Activated naive CD8-positive, alpha-beta T cell treated with anti-CD3 and anti-CD28 coated beads for 36 hours (primary cell): ENCODE results near the gene ABLIM2. TPM values are rescaled to one million over a fixed set of nuclear protein-coding genes. Genes with fewer than 3 reads are reported as not detected.

Source experiments
- DNase-seq: peaks from one replicate; pipeline ENCODE4 v3.0.0; 2021
- H3K27ac Mint-ChIP-seq: one replicate; pipeline ENCODE4 v1.8.0; 2022; ENCODE audit warnings: mild to moderate bottlenecking, moderate library complexity, mixed read lengths
- H3K27me3 Mint-ChIP-seq: one replicate; pipeline ENCODE4 v1.8.0; 2022; ENCODE audit warnings: mild to moderate bottlenecking, mixed read lengths
- H3K36me3 Mint-ChIP-seq: one replicate; pipeline ENCODE4 v1.8.0; 2021; ENCODE audit warnings: mild to moderate bottlenecking, mixed read lengths
- H3K4me1 Mint-ChIP-seq: one replicate; pipeline ENCODE4 v1.8.0; 2021; ENCODE audit warnings: mixed read lengths
- H3K4me3 Mint-ChIP-seq: one replicate; pipeline ENCODE4 v1.8.0; 2022; ENCODE audit warnings: mild to moderate bottlenecking, moderate library complexity, mixed read lengths
- H3K9me3 Mint-ChIP-seq: one replicate; pipeline ENCODE4 v1.8.0; 2022; ENCODE audit warnings: mixed read lengths
- total RNA-seq, 2 experiments: library from RNA; stranded (reverse); gene quantifications; one replicate each; pipeline ENCODE4 v1.2.3, GENCODE V29; 2021

The ABLIM2 gene
- total RNA-seq, 2 experiments from 2014 or later: 0.41 to 0.62 TPM

DNA sequence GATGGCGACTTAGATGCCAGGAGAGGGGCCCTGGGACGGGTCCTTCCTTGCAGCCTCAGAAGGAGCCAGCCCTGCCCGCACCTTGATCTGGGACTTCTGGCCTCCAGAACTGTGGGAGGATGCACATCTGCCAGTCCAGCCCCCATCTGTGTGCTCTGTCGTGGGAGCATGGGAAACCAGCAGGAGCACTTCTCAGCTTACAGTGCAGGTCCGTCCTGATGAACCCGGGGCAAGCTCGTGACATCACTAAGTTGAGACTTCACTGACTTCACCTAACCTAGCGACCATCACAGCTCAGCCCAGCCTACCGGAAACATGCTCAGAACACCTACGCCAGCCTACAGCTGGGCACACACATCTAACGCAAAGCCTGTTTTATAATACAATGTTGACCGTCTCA is 38.1 kb downstream of the ABLIM2 start:
- Mint-ChIP-seq H3K36me3 (no peaks in the 10 kb centered on the region), H3K27me3 (no peaks in the 10 kb centered on the region), H3K27ac (no peak overlapping the region), H3K9me3 (no peaks in the 10 kb centered on the region), H3K4me3 (no peak overlapping the region), H3K4me1 (peaks cover 5% of the 10 kb centered on the region)
- no peak for DNase-seq

DNA sequence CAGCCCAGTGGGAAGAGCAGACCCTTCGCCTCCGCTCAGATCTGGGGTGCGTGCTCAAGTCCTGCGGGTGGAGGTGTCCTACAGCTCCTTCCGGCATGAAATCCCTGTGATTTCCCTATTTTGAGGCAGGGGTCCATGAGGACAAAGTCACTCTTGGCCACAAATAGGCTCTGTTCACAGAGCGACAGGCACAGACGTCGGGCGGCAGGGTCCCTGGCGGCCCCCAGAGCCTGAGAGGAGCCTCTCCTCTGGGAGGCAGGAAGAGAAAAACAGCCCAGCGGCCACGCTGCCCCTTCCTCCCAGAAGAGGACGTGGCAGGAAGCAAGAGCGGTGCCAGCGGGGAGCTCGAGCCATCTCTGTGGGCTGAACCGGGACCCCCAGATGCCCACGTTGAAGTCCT is 38.7 kb downstream of the ABLIM2 start:
- H3K4me1 Mint-ChIP-seq: peaks cover 7% of the 10 kb centered on the region
- H3K9me3 Mint-ChIP-seq: no peaks in the 10 kb centered on the region
- DNase-seq: no peak
- H3K4me3 Mint-ChIP-seq: no peak overlapping the region
- no peak overlapping the region for H3K27ac Mint-ChIP-seq
- no peaks in the 10 kb centered on the region for H3K27me3 Mint-ChIP-seq
- no peaks in the 10 kb centered on the region for H3K36me3 Mint-ChIP-seq

DNA sequence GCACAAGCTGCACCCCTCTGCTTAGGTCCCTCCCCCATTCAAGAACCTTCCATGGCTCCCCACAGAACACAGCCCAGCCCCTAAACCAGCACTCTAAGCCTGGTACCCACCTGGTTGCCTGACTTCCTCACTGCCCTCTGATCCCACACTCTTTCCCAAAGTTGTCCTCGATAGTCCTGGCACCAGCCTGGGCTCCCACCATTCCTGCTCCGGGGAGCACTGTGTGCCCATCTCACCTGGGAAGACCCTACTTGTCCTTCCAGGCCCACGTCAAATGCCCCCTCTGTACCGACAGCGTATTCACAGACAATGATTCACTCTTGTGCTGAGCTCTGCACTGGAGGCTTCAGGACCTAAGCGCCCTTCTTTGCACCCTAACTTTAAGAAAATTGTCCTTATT is 40.1 kb downstream of the ABLIM2 start:
- peaks cover 7% of the 10 kb centered on the region for H3K4me1 Mint-ChIP-seq
- no peak for DNase-seq

DNA sequence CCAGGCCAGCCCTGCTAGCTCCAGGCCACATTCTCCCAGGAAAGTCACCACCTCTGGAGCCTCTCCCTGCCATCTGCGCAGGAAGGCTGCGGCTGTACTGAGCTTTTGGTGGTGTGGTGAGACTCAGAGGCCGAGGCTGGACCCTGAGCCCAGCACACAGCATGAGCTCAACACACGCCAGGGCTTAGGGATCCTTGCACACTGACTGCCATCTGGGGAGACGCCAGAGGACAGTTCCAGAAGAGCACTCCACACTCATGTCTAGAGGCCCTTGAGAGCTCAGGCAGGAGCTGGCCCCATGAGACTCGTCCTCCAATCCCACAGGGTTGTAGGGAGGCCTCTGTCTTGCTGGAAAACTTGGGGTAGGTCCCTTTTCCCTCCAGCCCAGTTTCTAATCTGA is 40.6 kb downstream of the ABLIM2 start:
- DNase-seq: no peak
- Mint-ChIP-seq H3K27ac (no peak overlapping the region), H3K9me3 (no peaks in the 10 kb centered on the region), H3K36me3 (no peaks in the 10 kb centered on the region), H3K27me3 (no peaks in the 10 kb centered on the region), H3K4me3 (no peak overlapping the region), H3K4me1 (peaks cover 7% of the 10 kb centered on the region)

More for the DNA sequence above, 40.1 kb downstream of the ABLIM2 start:
- Mint-ChIP-seq H3K36me3 (no peaks in the 10 kb centered on the region), H3K27ac (no peak overlapping the region), H3K9me3 (no peaks in the 10 kb centered on the region), H3K27me3 (no peaks in the 10 kb centered on the region), H3K4me3 (no peak overlapping the region)

DNA sequence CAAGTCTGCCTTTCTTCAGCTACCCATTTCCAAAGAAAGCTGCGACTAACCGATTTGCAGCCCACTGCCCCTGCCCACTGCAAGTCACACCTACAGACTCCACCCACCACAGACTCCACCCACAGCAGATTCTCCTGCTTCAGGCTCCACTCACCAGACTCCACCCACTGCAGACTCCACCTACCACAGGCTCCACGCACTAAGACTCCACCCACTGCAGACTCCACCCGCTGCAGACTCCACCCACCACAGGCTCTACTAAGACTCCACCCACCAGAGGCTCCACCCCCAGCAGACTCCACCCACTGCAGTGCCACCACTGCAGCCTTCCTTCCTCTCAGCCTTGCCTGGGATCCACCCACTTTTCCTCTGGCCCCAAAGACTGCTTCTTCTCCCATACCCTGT is 41.3 kb downstream of the ABLIM2 start:
- no peak overlapping the region for H3K4me3 Mint-ChIP-seq
- H3K4me1 Mint-ChIP-seq: peaks cover 7% of the 10 kb centered on the region
- no peaks in the 10 kb centered on the region for H3K36me3 Mint-ChIP-seq
- no peak overlapping the region for H3K27ac Mint-ChIP-seq
- peak; percentile 44 for DNase-seq
- H3K9me3 Mint-ChIP-seq: no peaks in the 10 kb centered on the region
- no peaks in the 10 kb centered on the region for H3K27me3 Mint-ChIP-seq

DNA sequence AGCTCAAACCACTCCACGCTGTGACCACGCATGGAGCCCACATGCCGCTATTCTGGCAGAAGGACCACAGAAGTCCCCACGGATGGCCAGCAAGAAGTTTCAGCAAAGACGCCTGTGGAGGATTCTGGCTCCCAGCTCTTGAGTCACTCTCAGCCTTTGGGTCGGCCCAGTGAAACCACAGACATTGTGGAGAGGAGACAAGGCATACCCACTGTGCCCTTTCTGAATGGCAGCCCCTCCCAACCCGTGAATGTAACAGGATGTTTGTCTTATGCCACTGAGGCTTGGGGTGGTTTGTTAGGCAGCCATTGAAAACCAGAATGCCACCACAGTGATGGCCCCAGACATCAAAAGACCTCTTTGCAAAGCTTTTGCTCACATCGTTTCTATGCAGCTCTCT is 42.7 kb downstream of the ABLIM2 start:
- H3K27me3 Mint-ChIP-seq: no peaks in the 10 kb centered on the region
- peaks cover 7% of the 10 kb centered on the region for H3K4me1 Mint-ChIP-seq
- no peaks in the 10 kb centered on the region for H3K9me3 Mint-ChIP-seq
- DNase-seq: no peak
- no peaks in the 10 kb centered on the region for H3K36me3 Mint-ChIP-seq
- H3K27ac Mint-ChIP-seq: no peak overlapping the region
- no peak overlapping the region for H3K4me3 Mint-ChIP-seq

DNA sequence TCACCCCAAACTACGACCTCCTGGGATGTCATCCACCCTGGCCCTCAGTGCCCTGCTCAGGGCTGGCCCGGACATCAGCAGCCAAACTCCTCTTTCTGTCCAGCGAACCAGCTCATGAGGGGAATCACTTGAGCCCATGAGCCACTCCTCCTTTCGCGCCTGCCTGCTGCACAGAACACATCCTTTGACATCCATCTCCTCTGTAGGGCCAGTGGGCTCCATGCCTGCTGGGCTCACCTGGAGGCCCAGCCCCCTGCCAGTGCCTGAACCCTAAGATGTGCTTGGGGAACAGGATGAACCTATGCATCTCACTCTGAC is 43.5 kb downstream of the ABLIM2 start:
- Mint-ChIP-seq H3K4me1 (peaks cover 7% of the 10 kb centered on the region), H3K9me3 (no peaks in the 10 kb centered on the region), H3K27me3 (no peaks in the 10 kb centered on the region), H3K36me3 (no peaks in the 10 kb centered on the region), H3K27ac (no peak overlapping the region), H3K4me3 (no peak overlapping the region)
- DNase-seq: no peak

DNA sequence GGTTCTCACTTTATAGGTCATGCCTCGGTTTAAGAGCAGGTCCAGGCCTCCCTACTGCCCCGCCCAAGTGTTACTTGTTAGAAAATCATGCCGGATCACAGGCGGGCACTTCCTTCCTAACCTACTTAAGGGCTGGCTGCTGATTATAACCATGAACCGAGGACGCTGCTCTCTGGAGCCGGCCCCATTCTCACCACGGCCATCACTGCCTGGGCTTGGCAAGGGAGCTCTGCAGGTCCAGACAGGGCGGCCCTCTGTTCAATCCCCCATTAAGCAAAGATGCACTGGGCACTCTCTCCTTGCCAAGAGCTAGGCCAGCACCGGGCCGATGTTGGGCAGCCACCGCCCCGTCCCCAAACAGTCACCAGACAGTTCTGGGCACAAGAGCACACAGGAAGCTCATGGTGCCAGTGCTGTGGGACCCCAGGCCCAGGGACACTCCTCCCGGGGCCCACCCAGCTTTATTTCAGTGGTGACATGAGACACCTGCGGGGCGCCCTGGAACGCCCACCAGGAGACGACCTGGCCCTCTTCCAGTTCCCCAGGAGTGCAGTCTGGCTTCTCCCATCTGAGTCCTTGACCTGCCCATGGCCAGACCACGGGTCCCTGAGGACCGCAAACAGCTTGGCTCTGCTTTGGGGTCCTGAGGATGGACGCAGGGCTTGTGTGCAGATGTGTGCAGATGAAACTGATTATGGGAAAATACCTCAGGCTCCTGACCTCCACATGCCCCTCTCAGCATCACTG is 44.0 kb downstream of the ABLIM2 start:
- H3K4me1 Mint-ChIP-seq: peaks cover 7% of the 10 kb centered on the region
- H3K9me3 Mint-ChIP-seq: no peaks in the 10 kb centered on the region
- H3K27me3 Mint-ChIP-seq: no peaks in the 10 kb centered on the region
- no peak overlapping the region for H3K4me3 Mint-ChIP-seq
- H3K36me3 Mint-ChIP-seq: no peaks in the 10 kb centered on the region
- no peak for DNase-seq
- H3K27ac Mint-ChIP-seq: no peak overlapping the region

DNA sequence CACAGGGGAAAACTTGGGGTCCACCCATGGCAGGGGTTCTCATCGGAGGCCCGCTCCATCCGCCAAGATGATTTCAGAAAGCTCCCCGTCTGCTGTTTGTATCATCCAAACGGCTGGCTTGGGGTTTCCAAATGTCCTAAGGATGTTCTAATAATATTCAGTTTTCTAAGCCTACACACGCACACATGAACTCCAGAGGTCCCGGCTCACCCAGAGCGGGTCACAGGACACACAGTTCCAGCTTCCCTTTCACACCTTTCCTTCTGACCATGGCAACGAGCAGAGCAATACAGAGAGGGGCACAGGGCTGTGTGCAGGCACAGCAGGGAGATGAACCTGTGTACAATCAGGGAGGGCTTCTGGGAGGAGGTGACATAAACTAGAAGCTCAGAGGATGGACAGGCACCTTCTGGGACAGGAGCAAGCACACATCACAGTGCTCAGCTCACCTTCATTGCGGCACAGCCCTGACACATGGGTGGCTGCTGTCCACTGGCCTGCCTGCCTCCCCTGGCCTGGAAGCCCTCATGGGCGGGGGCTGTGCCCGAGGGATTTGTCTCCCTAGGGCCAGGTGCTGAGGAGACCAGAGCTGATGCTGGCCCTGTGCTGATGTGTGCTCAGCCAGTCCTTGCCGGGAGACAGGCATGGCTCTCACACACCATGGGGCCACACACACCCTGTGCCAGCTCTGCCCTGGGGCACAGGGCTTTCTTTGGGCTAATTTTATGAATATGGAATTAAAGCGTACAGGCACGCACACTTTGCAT is 44.8 kb downstream of the ABLIM2 start:
- no peaks in the 10 kb centered on the region for H3K9me3 Mint-ChIP-seq
- no peak overlapping the region for H3K4me3 Mint-ChIP-seq
- H3K4me1 Mint-ChIP-seq: peaks cover 7% of the 10 kb centered on the region
- H3K36me3 Mint-ChIP-seq: no peaks in the 10 kb centered on the region
- no peak for DNase-seq
- H3K27me3 Mint-ChIP-seq: no peaks in the 10 kb centered on the region
- H3K27ac Mint-ChIP-seq: no peak overlapping the region

DNA sequence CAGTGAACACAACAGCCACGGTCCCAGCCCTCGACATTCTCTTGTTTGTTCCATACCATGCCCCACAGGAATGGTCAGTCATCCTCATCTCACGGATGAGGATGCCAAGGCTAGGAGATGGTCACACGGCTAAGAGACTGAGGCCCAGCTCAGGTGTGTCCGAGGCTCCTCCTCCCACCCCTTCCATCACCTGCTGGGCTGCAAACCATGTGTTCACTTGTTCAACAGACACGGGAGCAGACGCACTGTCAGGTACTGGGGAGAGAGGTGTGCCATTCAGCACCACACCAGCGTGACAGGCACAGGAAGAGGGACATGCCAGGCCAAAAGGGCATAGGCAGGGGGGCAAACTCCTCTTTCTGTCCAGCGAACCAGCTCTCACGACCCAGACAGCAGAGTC is 45.9 kb downstream of the ABLIM2 start:
- DNase-seq: no peak
- Mint-ChIP-seq H3K36me3 (no peaks in the 10 kb centered on the region), H3K9me3 (no peaks in the 10 kb centered on the region), H3K27me3 (no peaks in the 10 kb centered on the region), H3K4me3 (no peak overlapping the region), H3K27ac (no peak overlapping the region), H3K4me1 (peaks cover 7% of the 10 kb centered on the region)

DNA sequence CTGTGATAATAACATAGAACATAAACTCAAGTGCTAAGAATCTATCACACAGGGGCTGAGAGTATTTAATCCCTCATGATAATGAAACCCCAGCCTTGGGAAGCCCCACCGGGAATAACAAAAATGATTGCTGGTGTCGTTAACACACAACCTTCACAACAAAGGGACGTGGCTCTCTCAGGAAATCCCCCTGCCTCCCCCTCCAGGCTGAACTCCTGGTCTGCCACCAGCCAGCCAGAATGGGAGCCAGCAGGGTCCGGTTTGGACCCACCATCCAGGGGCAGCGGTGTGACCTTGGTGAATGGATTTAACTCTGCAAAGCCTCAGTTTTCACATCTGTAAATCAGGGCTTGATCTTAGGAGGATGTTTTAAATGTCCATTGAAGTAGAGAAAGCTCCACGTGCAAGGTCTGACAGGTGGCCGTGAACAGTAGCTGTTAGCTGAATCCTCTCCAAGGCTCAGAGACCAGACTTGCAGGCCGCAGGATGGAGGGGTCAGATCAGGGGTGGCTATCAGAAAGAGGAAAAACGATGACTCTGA is 46.5 kb downstream of the ABLIM2 start:
- DNase-seq: no peak
- Mint-ChIP-seq H3K27ac (no peak overlapping the region), H3K4me3 (no peak overlapping the region), H3K36me3 (no peaks in the 10 kb centered on the region), H3K27me3 (no peaks in the 10 kb centered on the region), H3K4me1 (peaks cover 7% of the 10 kb centered on the region), H3K9me3 (no peaks in the 10 kb centered on the region)

DNA sequence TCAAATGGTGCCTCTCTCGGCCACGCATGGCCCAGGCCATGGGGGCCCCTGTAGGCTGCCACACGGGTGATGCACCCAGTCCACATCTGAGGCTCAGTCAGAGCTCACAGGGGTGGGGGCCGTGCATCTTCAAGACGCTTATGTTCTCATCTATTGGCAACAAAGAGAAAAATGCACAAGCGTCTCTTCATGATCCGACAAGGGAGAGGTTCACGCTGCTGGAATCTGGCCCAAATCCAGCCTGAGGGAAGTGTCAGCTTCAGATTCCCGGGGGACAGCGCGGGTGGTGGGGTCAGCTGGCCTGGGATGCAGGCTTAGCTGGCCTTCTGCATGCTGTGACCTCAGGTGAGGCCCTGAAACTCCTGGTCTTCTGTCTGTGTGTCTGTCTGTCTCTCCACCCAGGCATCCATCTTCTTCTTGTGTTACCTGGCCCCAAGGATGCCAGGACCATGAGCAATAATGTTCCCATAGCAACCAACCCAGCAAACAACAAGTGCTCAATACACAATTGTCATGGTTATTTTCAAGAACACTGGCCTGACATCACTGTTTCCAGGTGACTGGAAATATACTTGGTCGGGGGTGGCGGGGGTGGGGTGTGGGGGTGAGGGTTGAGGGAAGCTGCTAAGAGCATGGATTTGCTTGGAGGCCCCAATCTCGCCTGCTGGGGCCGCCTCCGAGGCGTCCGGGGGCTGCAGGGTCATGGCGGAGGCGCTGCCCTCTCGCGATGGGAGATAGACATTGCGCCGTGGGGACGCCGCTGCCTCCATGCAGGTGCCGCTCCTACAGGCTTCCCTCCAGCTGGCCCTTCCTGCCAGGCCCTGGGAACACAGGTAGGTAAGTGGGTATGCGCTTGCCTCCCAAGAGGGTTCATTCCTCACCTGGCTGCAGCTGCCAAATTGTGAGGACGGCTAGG is 48.3 kb downstream of the ABLIM2 start:
- Mint-ChIP-seq H3K27ac (no peak overlapping the region), H3K4me3 (no peak overlapping the region), H3K27me3 (no peaks in the 10 kb centered on the region), H3K36me3 (no peaks in the 10 kb centered on the region), H3K9me3 (no peaks in the 10 kb centered on the region), H3K4me1 (no peaks in the 10 kb centered on the region)
- peak; percentile 26 for DNase-seq

DNA sequence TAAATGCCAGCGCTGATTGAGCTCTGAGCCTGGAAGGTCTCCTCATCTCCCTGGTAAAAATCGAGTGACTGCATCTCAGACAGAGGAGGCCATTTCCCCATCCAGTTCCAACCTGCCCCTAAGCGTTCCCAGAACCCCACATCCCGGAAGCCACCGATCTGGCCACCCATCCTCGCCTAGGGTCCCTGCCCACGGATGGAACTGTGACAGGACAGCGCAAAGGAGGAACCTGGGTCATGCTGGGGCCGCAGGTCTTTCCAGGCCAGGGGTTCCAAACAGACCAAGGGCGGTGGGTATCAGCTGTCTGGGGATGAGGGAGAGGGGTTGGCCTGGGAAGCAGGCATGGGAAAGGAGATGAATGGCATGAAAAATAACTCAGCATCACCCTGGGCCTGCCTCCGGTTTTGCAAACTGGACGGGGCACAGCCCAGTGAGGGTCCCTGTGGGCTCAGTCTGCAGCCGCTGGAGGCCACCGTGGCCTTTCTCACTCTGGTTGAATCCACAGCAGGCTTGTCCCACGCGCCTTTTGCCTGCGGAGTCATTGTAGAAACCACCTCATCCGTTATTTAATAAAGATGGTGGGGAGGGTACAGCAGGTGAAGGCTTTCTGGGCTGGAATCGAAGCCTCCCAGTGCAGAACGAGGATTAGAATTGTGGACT is 49.1 kb downstream of the ABLIM2 start:
- Mint-ChIP-seq H3K4me3 (no peak overlapping the region), H3K36me3 (no peaks in the 10 kb centered on the region), H3K9me3 (no peaks in the 10 kb centered on the region), H3K4me1 (no peaks in the 10 kb centered on the region), H3K27me3 (no peaks in the 10 kb centered on the region), H3K27ac (no peak overlapping the region)
- DNase-seq: no peak

DNA sequence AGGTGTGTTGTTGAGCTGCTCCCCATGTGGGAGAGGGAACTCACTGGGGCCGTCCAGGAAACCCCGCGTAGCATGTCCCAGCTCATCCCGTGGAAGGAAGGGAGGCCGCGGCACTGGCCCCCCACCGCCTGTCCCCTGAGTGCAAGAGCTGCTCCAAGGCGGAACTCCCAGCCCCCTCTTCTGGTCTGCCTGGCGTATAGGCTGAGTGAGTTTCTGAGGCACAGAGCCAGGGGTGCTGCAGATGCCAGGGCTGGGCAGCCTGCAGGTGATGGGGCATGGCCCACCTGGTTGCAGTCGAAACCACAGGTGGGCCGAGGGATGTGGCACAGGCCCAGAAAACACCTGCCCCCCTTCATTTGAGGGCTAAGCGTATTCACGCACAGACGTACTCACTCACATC is 49.6 kb downstream of the ABLIM2 start:
- no peak for DNase-seq

DNA sequence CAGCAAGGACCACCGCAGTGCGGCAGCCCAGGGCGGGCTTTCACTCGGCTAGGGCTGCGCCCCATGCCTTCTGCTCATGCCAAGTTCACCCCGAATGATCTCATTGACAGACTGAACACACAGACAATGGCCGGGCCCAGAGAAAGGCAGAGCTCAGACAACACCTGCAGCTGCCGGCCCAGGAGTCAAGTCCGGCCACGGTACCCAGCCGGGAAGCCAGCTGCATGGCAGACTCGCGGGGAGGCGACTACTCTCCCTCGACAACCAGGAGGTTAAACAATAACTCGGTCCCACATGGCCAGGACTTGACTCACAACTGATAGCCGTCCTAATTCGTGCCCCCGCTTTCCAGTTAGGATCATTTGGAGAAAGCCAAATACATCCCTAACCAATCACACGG is 50.4 kb downstream of the ABLIM2 start:
- Mint-ChIP-seq H3K9me3 (no peaks in the 10 kb centered on the region), H3K27me3 (no peaks in the 10 kb centered on the region), H3K4me3 (no peak overlapping the region), H3K4me1 (no peaks in the 10 kb centered on the region), H3K27ac (no peak overlapping the region), H3K36me3 (no peaks in the 10 kb centered on the region)
- no peak for DNase-seq

More for the DNA sequence above, 49.6 kb downstream of the ABLIM2 start:
- no peaks in the 10 kb centered on the region for H3K9me3 Mint-ChIP-seq
- H3K27ac Mint-ChIP-seq: no peak overlapping the region
- H3K4me1 Mint-ChIP-seq: no peaks in the 10 kb centered on the region
- H3K27me3 Mint-ChIP-seq: no peaks in the 10 kb centered on the region
- no peak overlapping the region for H3K4me3 Mint-ChIP-seq
- H3K36me3 Mint-ChIP-seq: no peaks in the 10 kb centered on the region
